GM19240 (cell line): ENCODE results near the gene ROR1.

ENCODE experiments used
- DNase-seq: peaks from one replicate; pipeline ENCODE4 v3.0.0; 2011; ENCODE audit warnings: low spot score; ENCODE audit not compliant: insufficient read length

ROR1 gene

DNA sequence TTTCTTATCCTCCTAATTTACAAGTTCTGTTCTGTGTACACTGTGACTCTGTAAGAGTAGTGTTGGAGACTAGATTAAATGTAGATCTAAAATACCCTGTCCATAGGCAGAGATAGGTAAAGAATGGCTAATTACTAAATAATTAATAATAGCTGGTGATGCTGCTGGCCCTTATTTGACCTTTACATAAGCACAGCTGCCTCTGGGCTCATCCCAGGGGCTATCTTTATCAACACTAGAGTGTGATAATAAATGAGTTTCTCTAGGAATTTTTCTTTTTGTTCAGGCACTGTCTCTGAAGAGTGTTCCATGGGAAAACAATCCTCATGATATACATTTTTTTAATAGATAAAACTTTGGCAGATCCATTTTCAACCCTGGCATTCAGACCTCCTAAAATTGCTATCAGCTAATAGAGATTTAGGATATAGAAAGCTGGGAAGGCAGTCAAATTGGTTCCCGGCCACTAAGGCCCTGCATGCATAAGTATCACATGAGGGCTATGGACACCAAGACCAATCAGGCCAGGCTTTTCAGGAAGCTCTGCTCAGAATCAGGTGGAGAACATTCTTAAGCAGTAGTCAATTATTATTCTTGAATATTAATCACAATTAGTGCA lies 107.2 kb downstream of the ROR1 start:
- no peak for DNase-seq

DNA sequence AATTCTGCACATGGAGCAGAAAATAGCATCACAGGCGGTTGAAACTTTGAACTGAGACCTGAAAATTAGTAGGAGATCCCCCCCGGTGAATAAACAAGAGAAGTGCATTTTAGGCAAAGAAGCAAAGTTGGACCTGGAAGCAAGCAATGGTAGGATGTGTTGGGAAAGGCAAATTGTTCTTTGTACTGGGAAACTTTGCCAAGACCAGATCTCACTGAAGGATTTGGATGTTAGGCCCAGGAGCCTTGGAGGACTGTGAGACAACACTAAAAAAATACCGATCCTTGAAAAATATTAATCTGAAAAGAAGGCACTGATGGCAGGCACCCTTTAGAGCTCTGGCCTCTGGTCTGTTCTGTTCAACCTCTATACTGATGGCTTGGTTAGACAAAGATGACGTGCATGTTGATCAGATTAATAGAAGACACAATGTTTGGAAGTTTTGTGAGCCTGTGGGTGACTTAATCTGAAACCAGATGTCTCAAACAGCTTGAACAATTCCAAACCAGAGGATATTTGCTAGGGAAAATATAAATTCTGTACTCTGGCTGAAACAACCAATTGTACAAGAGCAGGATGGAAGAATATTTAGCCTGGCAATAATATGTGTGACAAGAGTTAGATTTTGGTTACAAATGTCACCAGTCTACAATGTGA lies 108.4 kb downstream of the ROR1 start:
- DNase-seq: no peak

DNA sequence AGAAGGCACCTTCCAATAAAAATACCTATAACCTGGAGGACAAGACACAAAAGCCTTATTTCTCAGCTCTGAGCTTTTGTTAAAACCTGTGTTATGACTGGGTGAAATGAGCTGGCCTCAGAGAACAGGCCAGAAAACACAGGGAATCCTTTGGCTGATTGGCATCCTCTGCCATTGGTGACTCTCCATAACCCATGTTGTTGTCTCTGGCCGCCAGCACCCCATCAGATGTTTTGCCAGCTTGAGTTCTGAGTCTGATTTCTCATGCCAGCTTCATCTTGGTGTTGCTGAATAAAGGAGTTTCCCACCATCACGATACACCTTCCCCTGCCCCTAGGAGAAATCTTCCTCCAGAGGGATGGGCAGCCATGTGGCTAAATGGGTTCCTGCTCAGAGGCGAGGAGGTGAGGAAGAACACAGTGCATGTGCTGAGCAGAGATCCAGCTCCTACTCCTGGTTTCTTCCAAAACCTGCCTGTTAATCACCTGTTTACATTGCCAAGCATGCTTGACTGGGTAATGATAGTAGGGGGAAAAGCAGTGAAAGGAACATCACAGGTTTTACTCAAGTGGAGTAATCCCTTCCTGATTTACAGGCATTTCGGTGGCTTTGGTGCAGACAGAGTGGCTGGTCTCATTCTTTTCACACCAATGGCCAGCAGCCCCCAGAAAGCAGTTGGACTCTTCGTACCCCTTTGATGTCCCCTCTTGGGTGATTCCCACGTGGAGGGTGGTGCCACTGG lies 109.8 kb downstream of the ROR1 start:
- DNase-seq: no peak

DNA sequence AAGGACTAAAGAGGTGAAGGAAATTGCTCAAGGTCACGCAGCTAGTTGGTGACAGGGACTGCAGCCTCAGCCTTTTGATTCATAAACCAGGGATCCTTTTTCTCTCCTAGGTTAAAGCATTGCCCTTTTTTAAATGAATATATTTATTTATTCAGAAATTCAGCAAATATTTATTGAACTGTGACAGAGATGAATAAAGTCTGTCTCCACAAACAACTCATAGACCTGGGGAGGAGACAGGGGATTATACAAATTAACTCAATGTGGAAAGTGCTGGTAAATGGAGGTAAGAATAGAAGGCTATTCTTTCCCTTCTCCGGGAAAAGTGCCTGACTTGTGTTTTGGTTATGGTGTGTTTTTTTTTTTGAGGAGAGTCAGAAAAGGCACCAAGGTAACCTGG lies 110.7 kb downstream of the ROR1 start:
- DNase-seq: no peak

DNA sequence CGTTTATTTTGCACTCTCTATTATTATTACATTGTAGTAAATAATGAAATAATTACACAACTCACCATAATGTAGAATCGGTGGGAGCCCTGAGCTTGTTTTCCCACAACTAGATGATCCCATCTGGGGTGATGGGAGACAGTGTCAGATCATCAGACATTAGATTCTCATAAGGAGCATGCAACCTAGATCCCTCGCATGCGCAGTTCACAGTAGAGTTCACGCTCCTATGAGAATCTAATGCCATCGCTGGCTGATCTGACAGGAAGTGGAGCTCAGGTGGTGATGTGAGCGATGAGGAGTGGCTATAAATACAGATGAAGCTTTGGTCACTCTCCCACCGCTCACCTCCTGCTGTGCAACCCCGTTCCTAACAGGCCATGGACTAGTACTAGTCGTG lies 112.1 kb downstream of the ROR1 start:
- no peak for DNase-seq

DNA sequence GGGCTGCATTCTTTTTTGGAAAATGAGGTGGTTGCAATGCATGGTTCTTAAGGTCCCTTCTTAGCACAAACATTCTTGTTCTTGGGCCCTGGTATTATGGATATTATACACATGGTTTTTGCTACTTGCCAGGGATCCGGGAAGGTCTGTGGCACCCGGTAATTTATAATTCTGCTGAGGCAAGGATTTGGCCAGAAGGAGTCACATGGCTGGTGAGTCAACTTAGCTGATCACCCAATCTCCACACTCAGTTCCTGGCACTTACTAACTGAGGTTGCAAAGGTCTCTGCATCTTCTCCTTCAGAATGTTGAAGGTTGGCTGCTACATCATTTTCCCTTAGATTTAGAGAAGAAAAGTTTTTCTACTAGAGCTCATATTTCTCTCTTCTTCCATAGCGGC lies 112.5 kb downstream of the ROR1 start:
- DNase-seq: no peak

DNA sequence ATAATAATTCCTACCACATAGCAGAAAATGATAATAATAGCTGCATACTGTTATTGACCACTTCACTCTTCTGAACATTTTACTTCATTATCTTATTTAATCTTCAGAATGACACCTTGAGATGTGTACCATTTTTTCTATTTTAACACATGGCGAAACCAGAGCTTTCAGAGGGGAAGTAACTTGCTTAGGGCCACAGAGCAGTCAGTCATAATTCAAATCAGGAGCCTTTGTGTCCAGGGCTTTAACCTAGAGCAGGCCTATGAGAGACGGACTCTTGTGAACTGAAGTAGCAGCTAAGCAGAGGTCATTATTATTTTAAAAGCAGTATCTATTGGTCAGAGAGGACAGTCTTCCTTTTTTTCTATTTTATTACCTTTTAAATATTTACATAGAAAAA lies 114.0 kb downstream of the ROR1 start:
- DNase-seq: no peak

DNA sequence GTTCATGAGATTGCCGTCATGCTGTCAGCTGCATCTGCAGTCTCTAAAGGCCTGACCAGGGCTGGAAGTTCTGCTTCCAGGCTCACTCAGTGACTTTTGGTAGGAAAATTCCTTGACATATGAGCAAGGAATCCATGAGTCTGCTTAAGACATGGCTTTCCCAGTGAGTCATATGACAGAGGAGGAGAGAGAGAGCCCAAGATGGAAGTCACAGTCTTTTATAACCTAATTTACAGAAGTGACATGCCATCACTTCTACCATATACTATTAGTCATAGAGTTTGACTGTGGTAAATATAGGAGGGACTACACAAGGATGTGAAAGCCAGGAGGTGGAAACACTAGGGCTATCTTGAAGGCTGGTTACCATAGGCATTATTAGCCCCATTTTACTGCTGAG lies 115.2 kb downstream of the ROR1 start:
- DNase-seq: no peak

DNA sequence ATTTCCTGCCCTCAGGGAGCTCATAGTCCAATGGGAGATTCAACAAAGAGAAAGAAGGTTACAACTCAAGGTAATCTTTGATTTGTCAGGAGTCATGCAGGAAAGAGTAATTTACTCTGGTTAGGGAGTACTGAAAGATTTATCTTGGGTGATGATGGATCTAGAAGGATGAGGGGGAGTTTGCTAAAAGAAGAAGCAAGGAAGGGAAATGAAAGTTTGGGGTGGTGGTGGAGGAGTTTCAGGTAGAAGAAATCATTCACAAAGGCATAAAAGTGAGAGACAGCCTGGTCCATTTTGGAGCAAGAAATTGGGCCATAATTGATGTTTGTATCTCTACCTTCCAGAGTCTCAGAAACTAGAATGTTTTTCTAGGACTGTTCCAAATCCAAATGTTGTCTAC lies 116.7 kb downstream of the ROR1 start:
- DNase-seq: no peak

DNA sequence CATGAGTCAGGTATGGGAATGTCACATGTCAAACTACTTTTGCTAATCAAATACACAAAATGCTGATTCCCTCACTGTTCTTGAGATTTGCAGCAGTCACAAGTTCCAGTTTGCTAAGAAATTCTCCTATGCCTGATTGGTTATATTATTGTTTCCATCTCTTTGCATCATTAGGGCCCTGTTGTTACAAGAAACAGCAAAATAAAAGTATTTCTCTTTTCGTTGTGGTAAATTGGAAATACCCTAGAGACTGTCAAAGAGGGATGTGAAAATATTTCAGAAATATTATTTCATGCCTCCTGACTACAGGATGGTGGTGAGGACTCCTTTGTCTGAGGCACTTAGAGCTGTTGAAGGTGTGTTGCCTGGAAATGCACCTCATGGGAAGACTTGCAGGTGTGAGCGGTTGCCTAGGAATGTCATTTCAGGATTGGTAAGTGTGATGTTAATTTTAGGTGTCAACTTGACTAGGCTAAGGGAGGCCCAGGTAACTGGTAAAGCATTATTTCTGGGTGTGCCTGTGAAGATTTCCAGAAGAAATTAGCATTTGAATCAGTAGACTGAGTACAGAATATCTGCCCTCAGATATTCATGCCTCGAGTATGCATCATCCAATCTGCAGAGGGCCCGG lies 117.4 kb downstream of the ROR1 start:
- DNase-seq: no peak

DNA sequence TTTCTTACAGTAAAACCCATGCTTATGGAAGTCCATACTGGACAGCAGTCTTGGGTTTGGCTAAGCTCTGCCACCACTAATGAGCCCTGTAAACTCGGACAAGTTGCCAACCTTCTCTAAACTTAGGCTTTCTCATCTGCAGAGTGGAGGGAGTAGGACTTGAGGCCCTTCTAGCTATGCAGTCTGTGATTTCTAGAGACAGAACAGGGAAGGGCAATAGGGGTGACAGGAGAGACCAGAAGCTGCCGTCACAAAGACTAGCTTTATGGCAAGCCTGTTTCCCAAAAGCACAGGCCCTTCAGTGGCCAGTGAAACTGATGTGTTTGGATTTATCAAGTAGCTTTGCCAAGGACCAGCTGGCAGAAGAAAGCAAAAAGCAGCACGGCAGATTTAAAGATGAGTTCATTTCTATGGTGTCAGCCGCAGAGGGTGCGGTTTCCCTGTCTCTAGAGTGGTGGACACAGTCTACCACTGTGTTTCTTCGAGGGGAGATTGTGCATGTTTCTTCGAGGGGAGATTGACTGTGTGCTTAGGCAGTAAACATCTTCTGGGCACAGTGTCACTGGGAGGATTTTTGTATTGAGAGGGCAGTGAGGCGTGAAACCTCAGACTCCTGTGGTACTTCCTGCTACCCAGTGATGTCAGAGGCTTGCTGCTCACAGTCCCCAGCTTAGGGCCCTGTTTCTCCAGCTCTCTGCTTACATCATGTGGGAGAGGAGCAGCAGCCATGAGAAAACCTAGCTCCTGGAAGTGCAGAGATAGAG lies 119.0 kb downstream of the ROR1 start:
- peak; percentile 43 for DNase-seq

DNA sequence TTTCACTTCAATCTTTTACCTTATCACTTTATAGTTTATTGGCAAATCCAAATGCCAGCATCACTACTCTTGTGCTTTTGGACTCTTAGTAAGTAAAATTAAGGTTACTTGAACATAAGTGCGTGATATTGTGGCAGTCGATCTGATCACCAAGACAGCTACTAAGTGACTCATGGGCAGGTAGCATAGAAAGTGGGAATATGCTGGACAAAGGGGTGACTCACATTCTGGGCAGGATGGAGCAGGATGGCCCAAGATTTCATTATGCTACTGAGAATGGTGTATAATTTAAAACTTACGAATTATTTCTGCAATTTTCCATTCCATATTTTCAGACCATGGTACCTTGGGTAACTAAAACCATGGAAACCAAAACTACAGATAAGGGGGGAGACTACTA lies 120.2 kb downstream of the ROR1 start:
- DNase-seq: no peak

DNA sequence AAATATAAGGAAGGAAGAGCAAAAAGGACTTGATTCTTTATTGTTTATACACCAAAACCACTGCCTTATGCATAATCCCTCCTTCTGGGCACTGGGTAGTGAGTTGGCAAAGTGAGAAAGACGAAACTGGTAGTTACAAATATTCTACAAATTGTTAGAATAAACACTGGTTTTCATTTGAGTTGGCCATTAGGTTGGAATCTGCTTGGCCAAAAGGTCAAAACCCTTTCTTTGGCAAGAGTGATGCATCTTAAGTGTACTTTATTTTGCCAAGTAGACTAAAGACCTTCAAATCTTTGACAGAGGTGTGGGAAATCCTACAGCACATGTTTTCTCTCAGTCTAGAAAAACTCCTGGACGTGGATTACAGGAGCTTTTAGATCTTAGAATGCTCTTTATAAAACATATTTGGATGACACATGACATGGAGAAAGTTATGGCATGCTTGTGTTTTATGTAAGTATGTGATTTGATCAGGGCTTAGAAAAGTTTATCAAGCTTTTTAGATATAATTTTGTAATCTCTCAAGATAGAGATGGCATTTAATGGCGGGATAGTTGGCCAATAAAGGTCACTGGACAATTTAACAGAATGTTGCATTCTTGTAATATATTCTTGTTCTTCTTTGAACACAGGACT lies 120.9 kb downstream of the ROR1 start:
- no peak for DNase-seq

DNA sequence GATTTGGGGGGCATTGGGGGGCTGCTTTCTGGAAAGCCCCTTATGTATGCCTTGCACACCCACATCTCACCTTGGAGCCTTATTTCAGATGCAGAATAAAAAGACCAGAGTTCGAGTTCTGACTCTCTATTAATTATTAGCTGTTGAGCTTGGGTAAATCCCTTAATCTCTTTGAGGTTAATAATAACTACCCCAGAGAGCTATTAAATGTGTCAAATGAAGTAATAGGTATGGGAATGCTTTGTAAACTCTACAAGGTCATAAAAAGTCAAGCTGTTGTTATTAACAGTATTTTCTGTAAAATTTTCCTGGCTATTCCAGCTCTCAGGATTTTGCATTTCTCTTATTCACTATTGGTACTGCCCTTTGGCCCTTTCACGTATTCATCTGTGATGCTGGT lies 122.9 kb downstream of the ROR1 start:
- DNase-seq: no peak

DNA sequence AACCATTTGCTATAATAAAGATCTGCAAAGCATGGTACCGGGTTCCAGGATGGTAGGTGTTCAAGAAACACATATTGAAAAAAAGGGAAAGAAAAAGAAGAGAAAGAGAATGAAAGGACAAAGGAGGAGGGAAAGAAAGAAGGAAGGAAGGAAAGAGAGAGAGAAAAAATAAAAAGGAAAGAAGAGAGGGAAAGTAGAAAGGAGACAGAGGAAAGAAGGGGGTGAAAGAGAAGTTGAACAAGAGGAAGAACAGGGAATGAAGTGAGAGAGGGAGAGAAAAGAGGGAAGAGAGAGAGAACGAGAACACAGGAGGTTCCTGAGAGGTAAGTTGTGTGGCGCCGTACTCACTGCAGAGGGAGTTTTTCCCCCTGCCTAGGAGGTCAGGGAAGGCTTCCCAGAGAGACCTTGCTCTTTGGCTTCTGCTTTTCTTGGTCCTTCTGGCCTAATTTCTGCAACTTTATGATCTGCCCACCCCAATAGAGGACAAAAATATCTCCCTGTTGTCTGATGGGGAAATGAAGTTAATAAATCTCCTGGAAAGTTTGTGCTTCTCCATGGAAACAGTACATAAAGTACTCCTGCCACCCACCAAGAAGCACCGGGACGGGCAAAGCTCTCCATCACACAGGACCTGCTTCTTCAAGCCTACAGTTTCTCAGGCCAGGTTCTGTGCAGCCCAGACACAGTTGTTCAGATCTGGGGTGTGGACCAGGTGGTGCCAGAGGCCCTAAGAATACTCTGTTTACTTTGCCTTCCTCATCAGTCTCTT lies 124.8 kb downstream of the ROR1 start:
- DNase-seq: no peak

DNA sequence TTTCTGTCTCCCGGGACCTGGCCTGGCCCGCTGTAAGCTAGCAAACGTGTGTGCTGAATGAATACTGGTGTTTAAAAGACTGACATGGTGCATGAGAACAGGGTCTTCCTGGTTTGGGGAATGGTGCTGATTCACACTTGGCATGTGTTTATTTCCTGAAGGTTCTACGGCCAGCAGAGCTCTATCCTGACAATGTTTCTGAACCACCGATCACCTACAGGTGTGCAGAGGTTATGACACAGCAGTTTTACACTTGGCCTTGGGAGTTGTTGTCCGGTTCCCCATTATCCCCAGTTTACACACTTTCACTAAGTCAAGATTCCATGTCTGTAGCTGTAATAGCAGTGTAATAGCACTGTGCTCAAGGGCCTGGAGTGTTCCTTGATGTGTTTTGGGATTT lies 127.3 kb downstream of the ROR1 start:
- DNase-seq: no peak

DNA sequence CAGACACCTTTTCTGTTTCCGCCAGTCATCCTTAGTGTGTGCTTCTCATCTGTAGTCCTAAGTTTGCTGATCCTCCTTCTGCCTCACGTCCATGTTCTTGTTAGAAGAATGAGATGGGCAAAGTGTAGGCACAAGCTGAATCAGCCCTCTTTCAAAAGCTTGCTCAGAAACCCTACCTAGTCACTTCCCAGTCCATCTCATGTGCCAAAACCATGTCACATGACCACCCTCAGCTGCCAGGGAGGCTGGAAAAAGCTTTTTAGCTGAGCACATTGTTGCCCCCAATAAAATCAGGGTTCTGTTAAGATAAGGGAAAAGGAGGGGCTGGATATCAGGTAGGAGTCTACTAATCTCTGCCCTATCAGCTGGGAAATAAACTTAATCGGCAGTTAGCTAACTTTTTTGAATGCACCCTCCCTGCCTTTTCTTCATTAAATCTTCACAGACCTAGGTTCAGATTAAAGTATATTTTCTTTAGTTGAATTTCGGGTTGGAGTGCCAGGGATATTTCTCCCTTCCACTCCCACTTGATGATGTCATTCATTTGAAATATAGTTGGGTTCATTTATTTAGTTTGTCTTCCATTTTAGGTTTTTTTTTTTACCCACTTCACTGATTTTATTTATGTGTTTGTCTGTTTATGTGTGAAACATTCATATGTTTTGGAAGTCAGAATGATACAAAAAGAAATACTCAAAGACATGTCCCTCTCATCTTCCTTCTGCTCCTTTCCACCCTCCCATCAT lies 129.2 kb downstream of the ROR1 start:
- DNase-seq: no peak

DNA sequence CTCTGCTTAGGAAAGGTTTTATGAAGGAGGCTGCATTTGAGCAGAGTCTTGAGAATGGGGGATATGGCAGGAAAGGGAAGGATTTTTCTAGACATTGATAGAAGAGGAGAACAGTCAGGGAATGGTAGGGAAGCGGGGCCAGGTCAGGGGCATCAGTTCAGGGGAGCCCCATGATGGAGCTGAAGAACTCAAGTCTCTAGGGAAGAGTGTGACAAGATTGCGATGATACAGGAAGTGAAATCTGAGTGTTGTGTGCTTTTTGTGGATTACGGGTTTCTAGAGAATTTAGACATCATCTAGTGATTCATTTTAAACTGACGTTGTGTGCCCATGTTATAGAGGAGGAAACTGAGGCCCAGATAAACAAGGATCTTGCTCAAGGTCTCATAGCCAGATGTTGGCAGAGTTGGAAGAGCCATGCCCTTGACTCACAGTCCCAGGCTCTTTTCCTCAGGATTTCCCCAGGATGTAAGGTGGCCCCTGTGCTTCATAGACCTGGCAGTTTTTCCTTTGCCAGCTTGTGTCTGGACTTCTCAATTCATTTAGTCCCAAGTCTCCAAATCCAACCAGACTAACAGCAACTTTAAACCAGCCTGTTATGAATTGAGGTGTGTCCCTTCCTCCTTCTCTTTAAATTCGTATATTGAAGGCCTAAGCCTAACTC lies 130.3 kb downstream of the ROR1 start:
- no peak for DNase-seq

DNA sequence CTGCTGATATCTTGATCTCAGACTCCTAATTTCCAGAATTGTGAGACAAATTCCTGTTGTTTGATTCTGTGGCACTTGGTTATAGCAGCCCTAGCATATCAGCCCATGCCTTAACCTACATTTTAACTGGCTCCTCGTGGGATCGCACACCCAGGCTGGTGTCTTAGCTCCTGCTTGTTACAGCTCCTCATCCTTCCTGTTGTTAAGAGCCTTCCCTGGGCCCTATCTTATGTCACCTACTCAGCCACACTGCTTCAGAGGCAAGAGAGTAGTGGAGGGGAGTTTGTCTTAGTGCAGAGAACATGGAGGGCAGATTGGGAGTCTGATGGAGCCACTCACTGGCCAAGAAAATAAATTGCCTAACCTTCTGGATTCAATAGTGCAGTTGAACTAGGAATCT lies 131.0 kb downstream of the ROR1 start:
- no peak for DNase-seq
